A673 (cell line): Measurements from ENCODE around the gene SYP. TPM values are rescaled to one million over a fixed set of nuclear protein-coding genes. Genes with fewer than 3 reads are reported as not detected.
A peak's percentile ranks its signal among the peaks of the same experiment; 100 is the strongest.

Experiments used
- BruUV-seq: library from RNA; stranded (reverse); fragments of 400-500 nt; replicated peaks from 2 replicates; lab custom pipeline; 2021; lab: Mats Ljungman, UMichigan
- CTCF ChIA-PET: fragments of 300-600 bp; sonication (Branson Sonifier 250); formaldehyde crosslinking; loops from one replicate; lab custom pipeline; 2022; ENCODE audit warnings: antibody characterized with exemption; lab: Charles Lee
- POLR2A ChIA-PET: fragments of 300-600 bp; sonication (Branson Sonifier 250); formaldehyde crosslinking; loops from one replicate; lab custom pipeline; 2022; ENCODE audit warnings: antibody characterized with exemption; ENCODE audit not compliant: low non-redundant PET; lab: Charles Lee
- DNase-seq: peaks from one replicate; pipeline ENCODE4 v3.0.0-alpha.2; 2015; ENCODE audit warnings: low spot score
- H3K27ac ChIP-seq: fragments of 200-600 bp; sonication (generic); 2 replicates; pipeline ENCODE4 v1.5.1; 2016; ENCODE audit warnings: mixed run types, low read depth, mild to moderate bottlenecking, mixed read lengths, antibody characterized with exemption, low read length; ENCODE audit not compliant: poor library complexity, severe bottlenecking
- H3K27me3 ChIP-seq: fragments of 200-600 bp; sonication (generic); replicated peaks from 2 replicates; pipeline ENCODE4 v1.6.1; 2017; ENCODE audit warnings: mixed run types, low read depth, mild to moderate bottlenecking, mixed read lengths, antibody characterized with exemption, low read length; ENCODE audit not compliant: insufficient read depth, poor library complexity
- H3K36me3 ChIP-seq: fragments of 200-600 bp; sonication (generic); 2 replicates; pipeline ENCODE4 v1.6.1; 2016; ENCODE audit warnings: mixed run types, mild to moderate bottlenecking, mixed read lengths, antibody characterized with exemption, low read length; ENCODE audit not compliant: insufficient read depth, poor library complexity, severe bottlenecking
- H3K4me1 ChIP-seq: fragments of 200-600 bp; sonication (generic); 2 replicates; pipeline ENCODE4 v1.6.1; 2017; ENCODE audit warnings: mixed run types, mild to moderate bottlenecking, mixed read lengths, antibody characterized with exemption, low read length; ENCODE audit not compliant: insufficient read depth, poor library complexity, severe bottlenecking
- H3K4me3 ChIP-seq: fragments of 200-600 bp; sonication (generic); 2 replicates; pipeline ENCODE4 v1.5.1; 2016; ENCODE audit warnings: low read depth, mixed run types, mild to moderate bottlenecking, mixed read lengths, low read length; ENCODE audit not compliant: poor library complexity, severe bottlenecking
- H3K9me3 ChIP-seq: fragments of 200-600 bp; sonication (generic); 2 replicates; pipeline ENCODE4 v1.6.1; 2016; ENCODE audit warnings: mixed run types, low read depth, mild to moderate bottlenecking, mixed read lengths, antibody characterized with exemption, low read length; ENCODE audit not compliant: poor library complexity, severe bottlenecking
- EZH2 ChIP-seq: fragments of 200-600 bp; sonication (generic); IDR thresholded peaks from 2 replicates; pipeline ENCODE4 v1.6.1; 2017; ENCODE audit warnings: borderline replicate concordance, low read depth, mild to moderate bottlenecking, mixed read lengths, antibody characterized with exemption, low read length; ENCODE audit not compliant: poor library complexity, severe bottlenecking
- intact Hi-C: fragments of 100-400 bp; cut with micrococcal nuclease; formaldehyde crosslinking; loops from one replicate; pipeline ENCODE4 v1.10.0; 2022; ENCODE audit not compliant: unreplicated experiment
- total RNA-seq: library from RNA; stranded (reverse); gene quantifications from 2 replicates; pipeline ENCODE4 v1.2.3, GENCODE V29; 2021
- TF ChIP-seq, protein P1 (sequence below): fragments of 300-800, 200-600 bp; sonication (generic); conservative IDR thresholded peaks from 2 replicates; pipeline ENCODE4 v1.5.1; 2017; ENCODE audit warnings: low read depth, mild to moderate bottlenecking, antibody characterized with exemption, low read length, moderate library complexity, mixed read lengths

SYP gene
- total RNA-seq, 1 experiment from 2014 or later: 14.6 TPM

DNA sequence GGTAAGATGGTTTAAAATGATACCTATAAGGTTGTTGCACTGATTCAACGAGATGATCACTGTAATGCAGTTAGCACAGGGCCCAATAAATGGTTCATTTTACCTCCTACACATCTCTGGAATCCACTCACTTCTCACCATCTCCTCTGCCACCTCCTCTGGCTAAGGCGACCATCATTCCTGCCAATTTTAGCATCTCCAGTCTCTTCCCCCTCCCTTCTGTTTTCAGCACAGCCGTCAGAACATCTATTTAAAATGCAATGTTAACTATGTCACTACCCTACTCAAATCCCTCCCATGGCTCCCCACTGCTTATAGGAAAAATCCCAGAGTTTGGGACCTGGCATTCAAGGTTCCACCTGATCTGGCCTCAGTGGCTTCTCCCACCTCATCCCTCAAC lies 3.5 kb upstream of the SYP start:
- no TSS peak for BruUV-seq
- Histone ChIP-seq H3K4me1 (peaks cover 4% of the 10 kb centered on the region), H3K36me3 (no peaks in the 10 kb centered on the region), H3K9me3 (no peaks in the 10 kb centered on the region), H3K4me3 (no peak overlapping the region), H3K27ac (no peak overlapping the region), H3K27me3 (no peaks in the 10 kb centered on the region)
- DNase-seq: no peak
- POLR2A ChIA-PET: no interaction called here
- CTCF ChIA-PET: no interaction called here
- intact Hi-C loops: no loop called here
- no peak for TF ChIP-seq EZH2

DNA sequence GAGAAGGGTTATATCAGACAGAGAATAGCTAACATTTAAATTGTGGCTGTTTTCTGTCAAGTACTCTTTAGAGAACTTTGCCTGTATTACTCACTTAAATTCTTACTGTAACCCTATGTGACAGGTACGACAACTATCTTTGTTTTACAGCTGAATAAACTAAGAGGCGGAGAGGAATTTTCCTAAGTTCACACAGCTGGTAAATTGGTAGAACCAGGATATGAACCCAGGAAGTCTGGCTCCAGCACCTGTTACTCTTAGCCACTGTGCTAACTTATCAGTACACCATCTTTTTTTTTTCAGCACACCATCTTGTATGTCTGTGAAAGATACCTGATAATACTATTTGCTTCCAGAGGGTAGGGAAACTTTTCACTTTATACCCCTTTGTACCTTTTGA lies 2.0 kb upstream of the SYP start:
- BruUV-seq: no TSS peak
- ChIA-PET CTCF (interaction anchor here (0.6 kb wide), 1 partner anchor 911 kb away, joined by 3 read pairs; no protein-coding TSS in a partner anchor), POLR2A (no interaction called here)
- intact Hi-C loops: no loop called here
- TF ChIP-seq, protein P1, sequence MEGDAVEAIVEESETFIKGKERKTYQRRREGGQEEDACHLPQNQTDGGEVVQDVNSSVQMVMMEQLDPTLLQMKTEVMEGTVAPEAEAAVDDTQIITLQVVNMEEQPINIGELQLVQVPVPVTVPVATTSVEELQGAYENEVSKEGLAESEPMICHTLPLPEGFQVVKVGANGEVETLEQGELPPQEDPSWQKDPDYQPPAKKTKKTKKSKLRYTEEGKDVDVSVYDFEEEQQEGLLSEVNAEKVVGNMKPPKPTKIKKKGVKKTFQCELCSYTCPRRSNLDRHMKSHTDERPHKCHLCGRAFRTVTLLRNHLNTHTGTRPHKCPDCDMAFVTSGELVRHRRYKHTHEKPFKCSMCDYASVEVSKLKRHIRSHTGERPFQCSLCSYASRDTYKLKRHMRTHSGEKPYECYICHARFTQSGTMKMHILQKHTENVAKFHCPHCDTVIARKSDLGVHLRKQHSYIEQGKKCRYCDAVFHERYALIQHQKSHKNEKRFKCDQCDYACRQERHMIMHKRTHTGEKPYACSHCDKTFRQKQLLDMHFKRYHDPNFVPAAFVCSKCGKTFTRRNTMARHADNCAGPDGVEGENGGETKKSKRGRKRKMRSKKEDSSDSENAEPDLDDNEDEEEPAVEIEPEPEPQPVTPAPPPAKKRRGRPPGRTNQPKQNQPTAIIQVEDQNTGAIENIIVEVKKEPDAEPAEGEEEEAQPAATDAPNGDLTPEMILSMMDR: no peak
- TF ChIP-seq EZH2: no peak
- Histone ChIP-seq H3K9me3 (no peaks in the 10 kb centered on the region), H3K27me3 (no peaks in the 10 kb centered on the region), H3K36me3 (no peaks in the 10 kb centered on the region), H3K4me3 (no peak overlapping the region), H3K4me1 (peaks cover 4% of the 10 kb centered on the region), H3K27ac (no peak overlapping the region)
- DNase-seq: no peak

GRCh38 chrX:49199315-49199595 lies 738 bp downstream of the SYP start:
- no peaks in the 10 kb centered on the region for H3K9me3 ChIP-seq
- no peak for DNase-seq
- H3K4me1 ChIP-seq: peaks cover 4% of the 10 kb centered on the region
- no peaks in the 10 kb centered on the region for H3K36me3 ChIP-seq
- intact Hi-C loops: no loop called here
- no peak for TF ChIP-seq EZH2
- TF ChIP-seq, protein P1: no peak
- no peaks in the 10 kb centered on the region for H3K27me3 ChIP-seq
- CTCF ChIA-PET: no interaction called here
- no TSS peak for BruUV-seq
- no peak overlapping the region for H3K27ac ChIP-seq
- H3K4me3 ChIP-seq: peak overlapping the region; percentile 56
- POLR2A ChIA-PET: no interaction called here

DNA sequence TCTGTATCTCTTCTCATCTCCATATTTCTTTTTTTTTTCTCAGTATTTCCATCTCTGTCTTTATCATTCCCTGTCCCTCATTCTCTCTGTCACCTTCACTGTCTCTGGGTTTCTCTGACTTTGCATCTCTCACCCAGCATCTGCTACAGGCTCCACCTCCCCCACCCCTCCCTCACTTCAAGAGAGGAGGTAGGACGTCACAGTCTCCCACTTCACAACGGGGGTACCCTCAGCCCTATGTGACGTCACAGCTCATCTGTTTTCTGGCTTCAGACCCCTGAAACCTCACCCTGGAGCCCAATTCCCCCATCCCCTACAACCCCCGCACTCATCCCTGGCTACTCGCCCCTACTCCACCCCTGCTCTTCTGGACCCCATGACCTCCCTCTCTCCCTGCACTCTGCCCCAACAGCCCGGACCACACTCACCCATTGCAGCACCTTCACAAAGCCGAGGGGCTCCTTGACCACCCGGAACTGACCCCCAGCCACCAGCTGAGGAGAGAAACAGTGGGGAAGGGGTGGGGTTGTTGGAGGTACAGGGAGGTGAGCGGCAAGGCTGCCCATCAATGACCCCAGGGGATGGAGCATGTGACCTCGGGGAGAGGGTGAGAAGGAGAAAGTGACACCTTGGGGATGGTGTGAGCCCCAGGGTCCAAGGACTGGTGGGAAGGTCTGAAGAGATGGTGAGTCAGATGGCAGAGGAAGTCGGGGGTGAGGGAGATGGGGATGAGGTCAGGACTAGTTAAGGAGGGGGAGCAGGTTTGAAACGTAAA lies 1.3 kb downstream of the SYP start:
- H3K36me3 ChIP-seq: no peaks in the 10 kb centered on the region
- CTCF ChIA-PET: no interaction called here
- DNase-seq: no peak
- intact Hi-C loops: no loop called here
- H3K4me1 ChIP-seq: peaks cover 4% of the 10 kb centered on the region
- POLR2A ChIA-PET: no interaction called here
- no TSS peak for BruUV-seq
- no peak for TF ChIP-seq EZH2
- TF ChIP-seq, protein P1: no peak
- H3K27ac ChIP-seq: no peak overlapping the region
- H3K9me3 ChIP-seq: no peaks in the 10 kb centered on the region
- H3K4me3 ChIP-seq: peak overlapping the region; percentile 56
- H3K27me3 ChIP-seq: no peaks in the 10 kb centered on the region
